ENCODE measurements around the gene LY6G5B. TPM values are rescaled to one million over a fixed set of nuclear protein-coding genes. Genes with fewer than 3 reads are reported as not detected.
A peak's percentile ranks its signal among the peaks of the same experiment; 100 is the strongest.

Gene LY6G5B
- total RNA-seq, 1 experiment from 2014 or later: 5.3 TPM

DNA sequence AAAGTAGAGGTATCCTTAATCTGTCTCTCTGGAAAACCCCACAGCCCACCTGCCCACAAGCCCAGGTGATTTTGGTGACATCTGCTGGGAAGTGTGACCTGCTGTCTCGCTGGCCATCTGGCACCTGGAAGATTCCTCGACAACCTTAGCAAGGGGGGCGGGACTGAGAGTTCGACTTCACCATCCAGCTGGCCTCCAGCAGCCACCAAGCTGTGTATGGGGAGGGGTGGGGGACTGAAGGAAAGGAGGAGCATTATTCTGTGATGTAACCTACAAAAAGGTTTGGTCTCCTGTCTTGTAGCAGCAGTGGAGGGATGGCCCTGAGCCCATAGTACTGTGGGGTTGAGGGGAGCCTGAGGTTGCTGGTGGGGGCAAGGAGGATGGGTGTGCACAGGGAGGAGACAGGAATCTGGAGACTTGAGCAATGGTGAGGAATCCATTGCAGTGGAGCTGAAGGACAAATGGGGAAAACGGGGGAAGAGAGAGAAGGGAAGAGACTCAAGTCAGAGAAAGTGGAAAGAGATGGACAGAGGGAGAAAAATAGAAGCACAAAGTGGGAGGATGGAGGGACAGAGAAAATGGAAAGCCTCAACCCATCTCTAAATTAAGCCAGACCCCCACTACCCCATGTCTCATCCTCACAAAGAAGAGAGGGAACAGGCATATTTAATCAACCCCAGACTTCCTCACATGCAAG, 40.9 kb downstream of the LY6G5B start:
- Histone ChIP-seq H3K9me3 (ENCODE audit: low read length) (no peaks in the 10 kb centered on the region), H2AFZ (ENCODE audit: low read length) (no peak overlapping the region), H3K9me2 (replicated peaks; ENCODE audit: low read length) (no peaks in the 10 kb centered on the region), H3K4me1 (ENCODE audit: insufficient read depth, low read length) (no peaks in the 10 kb centered on the region), H3K4me3 (ENCODE audit: low read length) (no peak overlapping the region), H3K9ac (ENCODE audit: low read length) (no peak overlapping the region), H3F3A (ENCODE audit: low read length, unreplicated experiment) (no peaks in the 10 kb centered on the region), H4K20me1 (ENCODE audit: low read length) (no peaks in the 10 kb centered on the region), H3K79me2 (ENCODE audit: low read length) (no peaks in the 10 kb centered on the region), H3K27me3 (ENCODE audit: low read length) (no peaks in the 10 kb centered on the region), H3K4me2 (ENCODE audit: low read length) (no peak overlapping the region), H3K27ac (ENCODE audit: low read length) (no peak overlapping the region), H3K36me3 (ENCODE audit: low read depth, low read length) (no peaks in the 10 kb centered on the region)
- BruUV-seq (replicated peaks): no TSS peak
- no peak for ATAC-seq
- POLR2A ChIA-PET (ENCODE audit: unreplicated experiment): no interaction called here
- intact Hi-C loops (cut with micrococcal nuclease): loop anchor here (10.0 kb wide), 1 partner anchor 54 kb away; the partner anchor contains the start of gene SAPCD1
- CTCF ChIA-PET: no interaction called here
- DNase-seq: no peak
- TF ChIP-seq EZH2 (IDR thresholded peaks at IDR 0.05; ENCODE audit: low read length, unreplicated experiment): no peak
- no peak for TF ChIP-seq EZH2phosphoT487 (IDR thresholded peaks at IDR 0.05; ENCODE audit: borderline replicate concordance, low read length)
- TF ChIP-seq, protein P1, sequence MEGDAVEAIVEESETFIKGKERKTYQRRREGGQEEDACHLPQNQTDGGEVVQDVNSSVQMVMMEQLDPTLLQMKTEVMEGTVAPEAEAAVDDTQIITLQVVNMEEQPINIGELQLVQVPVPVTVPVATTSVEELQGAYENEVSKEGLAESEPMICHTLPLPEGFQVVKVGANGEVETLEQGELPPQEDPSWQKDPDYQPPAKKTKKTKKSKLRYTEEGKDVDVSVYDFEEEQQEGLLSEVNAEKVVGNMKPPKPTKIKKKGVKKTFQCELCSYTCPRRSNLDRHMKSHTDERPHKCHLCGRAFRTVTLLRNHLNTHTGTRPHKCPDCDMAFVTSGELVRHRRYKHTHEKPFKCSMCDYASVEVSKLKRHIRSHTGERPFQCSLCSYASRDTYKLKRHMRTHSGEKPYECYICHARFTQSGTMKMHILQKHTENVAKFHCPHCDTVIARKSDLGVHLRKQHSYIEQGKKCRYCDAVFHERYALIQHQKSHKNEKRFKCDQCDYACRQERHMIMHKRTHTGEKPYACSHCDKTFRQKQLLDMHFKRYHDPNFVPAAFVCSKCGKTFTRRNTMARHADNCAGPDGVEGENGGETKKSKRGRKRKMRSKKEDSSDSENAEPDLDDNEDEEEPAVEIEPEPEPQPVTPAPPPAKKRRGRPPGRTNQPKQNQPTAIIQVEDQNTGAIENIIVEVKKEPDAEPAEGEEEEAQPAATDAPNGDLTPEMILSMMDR (conservative IDR thresholded peaks at IDR 0.05; ENCODE audit: low read depth, low read length): no peak

DNA sequence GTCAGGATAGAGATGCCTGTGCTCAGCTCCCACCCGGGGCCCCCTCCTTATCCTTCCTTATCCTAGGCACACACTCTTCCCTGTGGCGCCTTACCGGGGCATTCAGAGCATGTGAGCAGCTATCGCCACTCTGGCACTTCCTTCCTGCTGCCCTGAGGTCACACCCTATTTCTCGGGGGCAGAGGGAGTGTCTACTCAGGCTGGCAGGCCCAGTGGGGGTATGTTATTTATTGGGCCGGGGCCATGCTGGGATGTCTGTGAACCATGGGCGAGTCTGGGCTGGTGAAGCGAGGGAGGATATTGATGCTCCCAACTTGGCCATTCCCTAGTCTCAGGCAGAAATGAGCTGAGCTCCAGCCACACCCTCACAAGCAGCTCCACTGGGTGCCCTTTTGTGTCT, 41.5 kb downstream of the LY6G5B start:
- Histone ChIP-seq H3F3A (ENCODE audit: low read length, unreplicated experiment) (no peaks in the 10 kb centered on the region), H3K9me2 (replicated peaks; ENCODE audit: low read length) (no peaks in the 10 kb centered on the region), H3K9me3 (ENCODE audit: low read length) (no peaks in the 10 kb centered on the region), H3K27me3 (ENCODE audit: low read length) (no peaks in the 10 kb centered on the region), H3K79me2 (ENCODE audit: low read length) (no peaks in the 10 kb centered on the region), H2AFZ (ENCODE audit: low read length) (no peak overlapping the region), H3K27ac (ENCODE audit: low read length) (no peak overlapping the region), H3K9ac (ENCODE audit: low read length) (no peak overlapping the region), H3K36me3 (ENCODE audit: low read depth, low read length) (no peaks in the 10 kb centered on the region), H3K4me1 (ENCODE audit: insufficient read depth, low read length) (no peaks in the 10 kb centered on the region), H4K20me1 (ENCODE audit: low read length) (no peaks in the 10 kb centered on the region), H3K4me3 (ENCODE audit: low read length) (no peak overlapping the region), H3K4me2 (ENCODE audit: low read length) (no peak overlapping the region)
- intact Hi-C loops (cut with micrococcal nuclease): loop anchor here (10.0 kb wide), 1 partner anchor 54 kb away; the partner anchor contains the start of gene SAPCD1
- no peak for ATAC-seq
- POLR2A ChIA-PET (ENCODE audit: unreplicated experiment): no interaction called here
- DNase-seq: no peak
- TF ChIP-seq EZH2 (IDR thresholded peaks at IDR 0.05; ENCODE audit: low read length, unreplicated experiment) (no peak), EZH2phosphoT487 (IDR thresholded peaks at IDR 0.05; ENCODE audit: borderline replicate concordance, low read length) (no peak)
- TF ChIP-seq, protein P1 (conservative IDR thresholded peaks at IDR 0.05; ENCODE audit: low read depth, low read length): no peak
- no TSS peak for BruUV-seq (replicated peaks)
- CTCF ChIA-PET: no interaction called here

DNA sequence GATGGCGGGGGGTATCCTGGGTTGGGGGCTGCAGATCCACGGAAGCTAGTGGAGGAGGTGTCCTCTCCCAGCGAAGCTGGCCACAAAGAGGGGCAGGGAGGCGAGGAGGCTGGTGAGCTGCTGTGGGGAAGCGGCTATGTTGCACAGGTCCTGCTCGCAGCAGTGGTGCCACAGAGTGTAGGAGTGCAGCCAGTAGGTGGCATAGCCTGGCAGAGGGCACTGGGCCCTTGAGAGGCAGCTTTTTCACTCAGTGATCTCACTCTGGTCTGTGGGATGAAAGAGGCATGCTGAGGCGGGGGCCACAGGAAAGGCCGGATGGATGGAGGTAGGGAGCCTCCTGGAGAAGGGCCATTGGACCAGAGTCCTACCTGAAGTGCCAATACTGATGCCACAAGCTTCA, 42.5 kb downstream of the LY6G5B start:
- H3K4me2 ChIP-seq (ENCODE audit: low read length): no peak overlapping the region
- no peak overlapping the region for H3K9ac ChIP-seq (ENCODE audit: low read length)
- no peak for TF ChIP-seq EZH2 (IDR thresholded peaks at IDR 0.05; ENCODE audit: low read length, unreplicated experiment)
- TF ChIP-seq, protein P1 (conservative IDR thresholded peaks at IDR 0.05; ENCODE audit: low read depth, low read length): peak; percentile 66
- TF ChIP-seq EZH2phosphoT487 (IDR thresholded peaks at IDR 0.05; ENCODE audit: borderline replicate concordance, low read length): no peak
- intact Hi-C loops (cut with micrococcal nuclease): loop anchor here (1.0 to 10.0 kb wide), 2 partner anchors 53 to 118 kb away; partner anchors contain the start of gene SAPCD1
- DNase-seq: peak; percentile 61
- no peak overlapping the region for H3K27ac ChIP-seq (ENCODE audit: low read length)
- H3K4me3 ChIP-seq (ENCODE audit: low read length): no peak overlapping the region
- no peaks in the 10 kb centered on the region for H3K27me3 ChIP-seq (ENCODE audit: low read length)
- no peaks in the 10 kb centered on the region for H3K79me2 ChIP-seq (ENCODE audit: low read length)
- H4K20me1 ChIP-seq (ENCODE audit: low read length): no peaks in the 10 kb centered on the region
- POLR2A ChIA-PET (ENCODE audit: unreplicated experiment): interaction anchor here (1.1 kb wide), 1 partner anchor 114 kb away, joined by 3 read pairs; no protein-coding TSS in a partner anchor
- H2AFZ ChIP-seq (ENCODE audit: low read length): no peak overlapping the region
- H3K36me3 ChIP-seq (ENCODE audit: low read depth, low read length): no peaks in the 10 kb centered on the region
- H3K4me1 ChIP-seq (ENCODE audit: insufficient read depth, low read length): peaks cover 2% of the 10 kb centered on the region
- H3F3A ChIP-seq (ENCODE audit: low read length, unreplicated experiment): no peaks in the 10 kb centered on the region
- no peaks in the 10 kb centered on the region for H3K9me3 ChIP-seq (ENCODE audit: low read length)
- H3K9me2 ChIP-seq (replicated peaks; ENCODE audit: low read length): no peaks in the 10 kb centered on the region
- ATAC-seq: peak; percentile 97
- CTCF ChIA-PET: no interaction called here
- BruUV-seq (replicated peaks): no TSS peak

All from PC-3 (cell line).